Loucy (cell line): Measurements from ENCODE around the gene CAMK2A.
A peak's percentile ranks its signal among the peaks of the same experiment; 100 is the strongest.

Experiments used
- H2AFZ ChIP-seq: fragments of 200-600 bp; sonication (generic); 2 replicates; pipeline ENCODE4 v1.6.0; 2016; ENCODE audit warnings: antibody characterized with exemption, mild to moderate bottlenecking, low read length, moderate library complexity
- H3F3A ChIP-seq: fragments of 200-600 bp; 2 replicates; pipeline ENCODE4 v1.6.0; 2016; ENCODE audit warnings: antibody characterized with exemption, low read depth, mild to moderate bottlenecking
- H3K27me3 ChIP-seq: fragments of 200-600 bp; sonication (generic); 2 replicates; pipeline ENCODE4 v1.6.1; 2014; ENCODE audit warnings: low read length, mild to moderate bottlenecking; ENCODE audit not compliant: insufficient read depth, poor library complexity, severe bottlenecking
- H3K36me3 ChIP-seq: fragments of 200-600 bp; sonication (generic); 2 replicates; pipeline ENCODE4 v1.6.1; 2016; ENCODE audit warnings: low read length; ENCODE audit not compliant: insufficient read depth
- H3K4me1 ChIP-seq: fragments of 200-600 bp; sonication (generic); 2 replicates; pipeline ENCODE4 v1.5.1; 2014; ENCODE audit warnings: low read length, mild to moderate bottlenecking; ENCODE audit not compliant: insufficient read depth, poor library complexity, severe bottlenecking
- H3K4me2 ChIP-seq: fragments of 200-600 bp; sonication (generic); 2 replicates; pipeline ENCODE4 v1.6.0; 2014; ENCODE audit warnings: antibody characterized with exemption, low read length, low read depth, mild to moderate bottlenecking; ENCODE audit not compliant: poor library complexity, severe bottlenecking
- H3K4me3 ChIP-seq: fragments of 200-600 bp; sonication (generic); 2 replicates; pipeline ENCODE4 v1.5.1; 2014; ENCODE audit warnings: low read length, mild to moderate bottlenecking, mixed read lengths; ENCODE audit not compliant: poor library complexity, severe bottlenecking
- H3K79me2 ChIP-seq: fragments of 200-600 bp; sonication (generic); 2 replicates; pipeline ENCODE4 v1.6.1; 2014; ENCODE audit warnings: low read length; ENCODE audit not compliant: insufficient read depth
- H3K9ac ChIP-seq: fragments of 200-600 bp; sonication (generic); 2 replicates; pipeline ENCODE4 v1.6.0; 2014; ENCODE audit warnings: mild to moderate bottlenecking, low read depth, low read length, moderate library complexity; ENCODE audit not compliant: poor library complexity, severe bottlenecking
- H3K9me2 ChIP-seq: fragments of 200-600 bp; sonication (generic); replicated peaks from 2 replicates; pipeline ENCODE4 v1.6.1; 2016; ENCODE audit warnings: low read depth, low read length, mixed read lengths
- H3K9me3 ChIP-seq: fragments of 200-600 bp; sonication (generic); 2 replicates; pipeline ENCODE4 v1.6.1; 2014; ENCODE audit warnings: mild to moderate bottlenecking, antibody characterized with exemption, low read length, low read depth; ENCODE audit not compliant: insufficient read depth
- H4K20me1 ChIP-seq: fragments of 200-600 bp; sonication (generic); 2 replicates; pipeline ENCODE4 v1.6.0; 2014; ENCODE audit warnings: antibody characterized with exemption, low read length, mild to moderate bottlenecking; ENCODE audit not compliant: insufficient read depth, poor library complexity, severe bottlenecking
- EZH2phosphoT487 ChIP-seq: fragments of 200-600 bp; IDR thresholded peaks from 2 replicates; pipeline ENCODE4 v1.6.1; 2018; ENCODE audit warnings: antibody characterized with exemption, mild to moderate bottlenecking, moderate library complexity, borderline replicate concordance
- TF ChIP-seq, protein P1 (sequence below): fragments of 200-600 bp; sonication (generic); conservative IDR thresholded peaks from 2 replicates; pipeline ENCODE4 v1.5.1; 2014; ENCODE audit warnings: mild to moderate bottlenecking, antibody characterized with exemption, low read length

CAMK2A gene

DNA sequence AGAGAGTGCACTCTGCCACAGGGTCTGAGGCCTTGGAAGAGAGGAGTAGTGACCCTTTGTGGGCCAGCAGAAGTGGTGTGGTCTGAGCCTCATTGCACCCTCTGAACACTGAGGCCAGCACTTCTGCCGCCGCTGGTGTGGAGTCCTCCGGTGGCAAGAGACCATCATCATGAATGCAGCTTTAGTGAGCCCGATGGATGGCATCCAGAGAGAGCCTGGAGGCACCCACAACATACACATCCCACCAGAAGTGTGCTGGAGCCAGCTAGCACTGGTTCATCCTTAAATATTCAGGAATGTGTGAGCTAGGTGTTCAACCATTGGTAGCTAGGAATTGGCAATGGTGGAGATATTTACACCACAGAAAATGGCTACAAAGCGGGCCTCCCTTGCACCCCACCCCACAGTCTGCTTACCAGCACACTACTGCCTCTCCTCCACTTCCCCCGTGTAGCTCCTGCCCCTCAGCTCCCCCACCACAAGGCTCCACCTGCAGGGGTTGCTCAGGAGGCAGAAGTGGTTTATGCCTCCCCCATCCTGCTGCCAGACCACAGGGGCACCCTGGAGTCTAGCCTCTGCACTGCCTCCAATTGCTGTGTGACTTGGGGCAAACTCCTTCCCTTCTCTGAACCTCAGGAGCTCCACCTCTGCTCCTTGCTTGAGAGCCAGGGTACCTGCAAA is 83.3 kb downstream of the CAMK2A start:
- Histone ChIP-seq H3F3A (no peaks in the 10 kb centered on the region), H3K9ac (no peak overlapping the region), H3K4me3 (no peak overlapping the region), H3K27me3 (no peaks in the 10 kb centered on the region), H2AFZ (no peak overlapping the region), H3K79me2 (no peaks in the 10 kb centered on the region), H3K9me2 (no peaks in the 10 kb centered on the region), H4K20me1 (no peaks in the 10 kb centered on the region), H3K4me2 (peak overlapping the region; percentile 15), H3K4me1 (peaks cover 25% of the 10 kb centered on the region), H3K36me3 (no peaks in the 10 kb centered on the region), H3K9me3 (no peaks in the 10 kb centered on the region)
- no peak for TF ChIP-seq EZH2phosphoT487
- TF ChIP-seq, protein P1, sequence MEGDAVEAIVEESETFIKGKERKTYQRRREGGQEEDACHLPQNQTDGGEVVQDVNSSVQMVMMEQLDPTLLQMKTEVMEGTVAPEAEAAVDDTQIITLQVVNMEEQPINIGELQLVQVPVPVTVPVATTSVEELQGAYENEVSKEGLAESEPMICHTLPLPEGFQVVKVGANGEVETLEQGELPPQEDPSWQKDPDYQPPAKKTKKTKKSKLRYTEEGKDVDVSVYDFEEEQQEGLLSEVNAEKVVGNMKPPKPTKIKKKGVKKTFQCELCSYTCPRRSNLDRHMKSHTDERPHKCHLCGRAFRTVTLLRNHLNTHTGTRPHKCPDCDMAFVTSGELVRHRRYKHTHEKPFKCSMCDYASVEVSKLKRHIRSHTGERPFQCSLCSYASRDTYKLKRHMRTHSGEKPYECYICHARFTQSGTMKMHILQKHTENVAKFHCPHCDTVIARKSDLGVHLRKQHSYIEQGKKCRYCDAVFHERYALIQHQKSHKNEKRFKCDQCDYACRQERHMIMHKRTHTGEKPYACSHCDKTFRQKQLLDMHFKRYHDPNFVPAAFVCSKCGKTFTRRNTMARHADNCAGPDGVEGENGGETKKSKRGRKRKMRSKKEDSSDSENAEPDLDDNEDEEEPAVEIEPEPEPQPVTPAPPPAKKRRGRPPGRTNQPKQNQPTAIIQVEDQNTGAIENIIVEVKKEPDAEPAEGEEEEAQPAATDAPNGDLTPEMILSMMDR = peak; percentile 20; the same call in 1 of the 2 replicates

DNA sequence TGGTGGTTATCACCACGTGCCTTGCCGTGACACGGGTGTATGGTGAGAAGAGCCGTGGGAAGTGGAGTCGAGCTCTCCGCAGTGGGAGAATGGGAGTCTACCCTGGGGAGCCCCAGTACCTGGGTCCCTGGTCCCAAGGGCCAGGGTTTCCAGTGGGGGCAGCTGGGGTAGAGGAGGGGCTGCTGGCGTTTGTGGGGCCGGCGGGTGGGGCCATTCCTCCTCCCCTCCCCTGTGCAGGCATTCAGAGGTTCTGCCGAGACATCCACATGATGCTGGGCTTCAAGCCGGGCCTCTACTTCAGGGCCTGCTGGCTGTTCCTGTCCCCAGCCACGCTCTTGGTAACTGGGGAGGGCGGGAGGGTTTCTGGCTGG is 85.0 kb downstream of the CAMK2A start:
- no peak overlapping the region for H3K4me3 ChIP-seq
- no peak for TF ChIP-seq EZH2phosphoT487
- TF ChIP-seq, protein P1 = no peak
- H3K79me2 ChIP-seq = no peaks in the 10 kb centered on the region
- no peaks in the 10 kb centered on the region for H3K27me3 ChIP-seq
- no peak overlapping the region for H3K4me2 ChIP-seq
- no peak overlapping the region for H3K9ac ChIP-seq
- H2AFZ ChIP-seq = no peak overlapping the region
- H4K20me1 ChIP-seq = no peaks in the 10 kb centered on the region
- no peaks in the 10 kb centered on the region for H3K9me3 ChIP-seq
- H3K4me1 ChIP-seq = peaks cover 22% of the 10 kb centered on the region
- H3F3A ChIP-seq = no peaks in the 10 kb centered on the region
- H3K36me3 ChIP-seq = no peaks in the 10 kb centered on the region
- H3K9me2 ChIP-seq = no peaks in the 10 kb centered on the region

DNA sequence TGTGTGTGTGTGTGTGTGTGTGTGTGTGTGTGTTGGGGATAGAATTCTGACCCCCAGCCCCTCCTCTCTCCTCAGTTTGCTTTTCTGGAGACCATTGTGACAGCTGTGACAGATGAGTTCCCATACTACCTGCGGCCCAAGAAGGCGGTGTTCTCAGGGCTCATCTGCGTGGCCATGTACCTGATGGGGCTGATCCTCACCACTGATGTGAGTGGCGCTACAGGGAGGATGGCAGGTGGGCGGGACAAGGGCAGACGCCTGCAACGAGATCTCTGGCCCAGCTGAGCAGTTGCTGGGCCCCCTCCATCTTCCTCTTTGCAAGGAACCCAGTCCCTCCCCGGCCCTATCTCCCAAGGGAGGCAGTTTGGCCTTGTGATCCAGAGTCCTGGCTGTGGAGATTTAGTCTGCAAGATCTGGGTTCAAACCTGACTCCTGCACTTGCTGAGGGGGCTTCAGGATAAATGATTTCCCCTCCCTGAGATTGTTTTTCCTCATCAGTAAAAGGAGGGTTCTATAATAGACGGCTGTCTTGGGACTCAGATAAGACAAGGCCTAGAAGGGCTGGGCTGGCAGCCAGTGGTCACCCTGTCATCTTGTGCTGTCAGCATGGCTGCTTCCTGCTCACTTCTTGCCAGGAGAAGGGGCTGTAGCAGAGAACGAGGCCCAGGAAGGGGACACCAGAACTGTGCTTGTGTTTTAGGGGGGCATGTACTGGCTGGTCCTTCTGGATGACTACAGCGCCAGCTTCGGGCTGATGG is 85.6 kb downstream of the CAMK2A start:
- Histone ChIP-seq H3K36me3 (no peaks in the 10 kb centered on the region), H3K4me2 (no peak overlapping the region)

More for the DNA sequence above, 85.6 kb downstream of the CAMK2A start:
- no peaks in the 10 kb centered on the region for H3K79me2 ChIP-seq
- no peaks in the 10 kb centered on the region for H3K27me3 ChIP-seq
- H3K9ac ChIP-seq = no peak overlapping the region
- no peak overlapping the region for H2AFZ ChIP-seq
- no peaks in the 10 kb centered on the region for H3F3A ChIP-seq
- H3K9me3 ChIP-seq = no peaks in the 10 kb centered on the region
- no peaks in the 10 kb centered on the region for H4K20me1 ChIP-seq
- TF ChIP-seq, protein P1 = no peak
- no peak for TF ChIP-seq EZH2phosphoT487
- H3K4me3 ChIP-seq = no peak overlapping the region
- no peaks in the 10 kb centered on the region for H3K9me2 ChIP-seq
- peaks cover 16% of the 10 kb centered on the region for H3K4me1 ChIP-seq
